ENCODE results near the gene PIM3. TPM values are rescaled to one million over a fixed set of nuclear protein-coding genes. Genes with fewer than 3 reads are reported as not detected.

PIM3 gene
- total RNA-seq, 2 experiments from 2014 or later = 146 to 158 TPM

- ChIA-PET POLR2A (no interaction called here), CTCF (interaction anchor here (1.0 kb wide), 2 partner anchors 12 to 72 kb away, joined by 3 read pairs; no protein-coding TSS in a partner anchor)
- no peak overlapping the region for H3K27ac Mint-ChIP-seq
- H3K36me3 Mint-ChIP-seq (ENCODE audit: low read depth) = peaks cover 12% of the 10 kb centered on the region
- ATAC-seq (no peak), DNase-seq (no peak)
- intact Hi-C loops (cut with micrococcal nuclease) = no loop called here
- no peak overlapping the region for H3K4me3 Mint-ChIP-seq
- peaks cover 10% of the 10 kb centered on the region for H3K4me1 Mint-ChIP-seq (ENCODE audit: low read depth)
- H3K27me3 Mint-ChIP-seq = no peaks in the 10 kb centered on the region
- no peak for TF ChIP-seq CTCF (IDR thresholded peaks at IDR 0.05)
- no peaks in the 10 kb centered on the region for H3K9me3 Mint-ChIP-seq
These were observed 2.7 kb upstream of the PIM3 start for GRCh38 chr22:49957826-49958365.

DNA sequence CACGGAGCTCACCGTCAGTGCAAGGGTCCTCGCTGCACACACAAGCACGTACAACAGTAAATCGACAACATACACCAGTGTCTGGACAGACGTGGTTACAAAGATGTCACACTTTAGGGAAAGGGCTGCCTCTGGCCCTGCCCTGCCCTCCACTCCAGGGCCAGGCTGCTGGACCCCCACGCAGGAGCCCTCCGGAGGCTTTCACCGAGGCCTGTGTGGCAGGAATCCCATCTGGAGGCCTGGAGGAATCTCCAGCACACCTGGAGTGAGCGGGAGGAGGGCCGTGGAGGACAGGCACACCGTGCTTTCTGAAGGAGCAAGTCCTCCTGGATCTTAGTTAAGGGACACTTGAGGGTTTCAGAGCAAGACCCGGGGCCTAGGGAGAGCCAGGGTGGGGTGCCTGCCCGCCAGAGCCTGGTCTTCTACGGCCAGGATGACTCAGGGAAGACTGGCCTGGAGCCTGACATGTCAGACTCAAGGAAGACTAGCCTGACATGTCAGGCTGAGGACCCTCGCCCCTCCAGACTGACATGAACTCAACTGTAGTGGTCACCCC lies 2.1 kb upstream of the PIM3 start:
- no peak for DNase-seq
- ChIA-PET CTCF (interaction anchor here (1.0 to 1.2 kb wide), 2 partner anchors 72 kb away, joined by 3 to 5 read pairs; no protein-coding TSS in a partner anchor), POLR2A (no interaction called here)
- Mint-ChIP-seq H3K27me3 (no peaks in the 10 kb centered on the region), H3K27ac (peak overlapping the region; percentile 94), H3K4me3 (peak overlapping the region; percentile 84), H3K36me3 (ENCODE audit: low read depth) (peaks cover 17% of the 10 kb centered on the region), H3K9me3 (no peaks in the 10 kb centered on the region), H3K4me1 (ENCODE audit: low read depth) (peaks cover 10% of the 10 kb centered on the region)
- no peak for ATAC-seq
- intact Hi-C loops (cut with micrococcal nuclease) = no loop called here
- TF ChIP-seq CTCF (IDR thresholded peaks at IDR 0.05) = no peak

DNA sequence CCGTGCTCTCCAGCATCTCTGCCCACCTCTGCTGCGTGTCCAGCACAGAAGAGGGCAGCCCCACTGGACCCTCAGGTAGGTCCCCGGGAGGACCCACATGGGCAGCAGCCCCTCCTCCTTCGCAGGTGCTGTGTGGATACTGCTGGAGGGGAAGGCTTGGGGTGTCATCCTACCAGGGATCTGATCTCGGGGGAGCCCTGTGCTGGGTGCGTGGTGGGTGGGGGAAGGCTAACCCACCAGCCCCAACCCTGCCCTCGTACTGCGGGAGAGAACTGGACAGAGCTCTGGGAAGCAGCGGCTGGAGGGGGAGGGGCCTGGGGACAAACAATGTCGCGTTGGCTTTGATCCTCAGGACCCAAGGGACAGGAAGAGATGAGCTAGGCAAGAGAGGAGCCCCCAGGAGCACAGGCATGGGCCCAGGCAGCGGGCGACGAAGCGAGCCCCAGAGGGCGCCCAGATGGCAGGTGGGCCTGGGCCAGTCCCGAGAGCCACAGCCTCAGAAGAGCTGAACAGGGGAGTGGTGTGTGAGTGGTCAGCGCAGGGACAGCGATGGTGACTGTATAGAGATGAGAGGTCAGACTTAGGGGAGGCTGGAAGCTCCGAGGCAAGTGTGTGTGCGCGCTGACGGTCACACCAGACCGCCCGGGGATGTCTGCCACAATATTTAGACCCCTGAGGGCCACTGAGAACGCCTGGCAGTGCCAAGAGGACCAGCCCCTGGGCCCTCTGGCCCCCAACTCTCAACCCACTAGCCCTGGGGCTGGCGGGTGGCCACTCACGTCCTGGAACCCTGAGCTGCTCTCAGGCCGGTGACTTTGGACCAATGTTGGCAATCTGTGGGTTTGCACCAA lies 1.4 kb upstream of the PIM3 start:
- intact Hi-C loops (cut with micrococcal nuclease) = no loop called here
- POLR2A ChIA-PET = interaction anchor here (0.7 to 4.9 kb wide), 9 partner anchors 8 to 133 kb away, joined by 3 to 63 read pairs (median 4); no protein-coding TSS in a partner anchor
- Mint-ChIP-seq H3K27ac (peak overlapping the region; percentile 94), H3K9me3 (no peaks in the 10 kb centered on the region), H3K27me3 (no peaks in the 10 kb centered on the region), H3K36me3 (ENCODE audit: low read depth) (peaks cover 24% of the 10 kb centered on the region), H3K4me3 (peak overlapping the region; percentile 84), H3K4me1 (ENCODE audit: low read depth) (peaks cover 17% of the 10 kb centered on the region)
- DNase-seq = no peak
- CTCF ChIA-PET = interaction anchor here (0.6 to 1.2 kb wide), 2 partner anchors 71 to 85 kb away, joined by 4 to 5 read pairs; no protein-coding TSS in a partner anchor
- no peak for TF ChIP-seq CTCF (IDR thresholded peaks at IDR 0.05)
- ATAC-seq = no peak

DNA sequence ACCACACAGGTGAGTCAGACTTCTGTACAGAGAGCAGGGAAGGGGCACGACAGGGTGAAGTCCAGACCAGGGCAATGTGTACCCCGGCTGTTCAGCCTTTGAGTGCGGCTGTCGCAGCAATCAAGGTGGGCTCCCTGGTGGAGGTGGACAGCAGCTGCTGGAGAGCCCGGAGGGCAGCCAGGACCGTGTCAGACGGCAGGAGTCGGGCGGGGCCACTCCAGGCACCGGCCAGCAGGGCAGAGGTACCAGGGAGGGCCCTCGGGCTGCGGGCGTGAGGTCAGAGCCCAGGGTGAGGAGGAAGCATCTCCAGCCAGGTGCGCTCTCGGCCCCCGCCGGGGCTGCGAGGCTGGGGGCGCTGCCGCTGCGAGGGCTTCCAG lies 802 bp upstream of the PIM3 start:
- POLR2A ChIA-PET = interaction anchor here (0.7 to 4.9 kb wide), 10 partner anchors 8 to 134 kb away, joined by 3 to 63 read pairs (median 4); no protein-coding TSS in a partner anchor
- no peaks in the 10 kb centered on the region for H3K9me3 Mint-ChIP-seq
- no peaks in the 10 kb centered on the region for H3K27me3 Mint-ChIP-seq
- no peak for TF ChIP-seq CTCF (IDR thresholded peaks at IDR 0.05)
- peak overlapping the region; percentile 84 for H3K4me3 Mint-ChIP-seq
- peaks cover 31% of the 10 kb centered on the region for H3K36me3 Mint-ChIP-seq (ENCODE audit: low read depth)
- DNase-seq (peak; percentile 65), ATAC-seq (no peak)
- CTCF ChIA-PET = interaction anchor here (0.6 to 1.2 kb wide), 2 partner anchors 71 to 85 kb away, joined by 4 to 5 read pairs; no protein-coding TSS in a partner anchor
- H3K27ac Mint-ChIP-seq = peak overlapping the region; percentile 94
- peaks cover 23% of the 10 kb centered on the region for H3K4me1 Mint-ChIP-seq (ENCODE audit: low read depth)
- intact Hi-C loops (cut with micrococcal nuclease) = no loop called here
